ACC112 (cell line): Measurements from ENCODE around the gene SLC35B2.

ENCODE experiments used
- H2AFZ ChIP-seq: fragments of 200-600 bp; sonication (generic); one replicate; pipeline ENCODE4 v1.6.0; 2017; ENCODE audit warnings: antibody characterized with exemption, low read length; ENCODE audit not compliant: unreplicated experiment
- H3K27ac ChIP-seq: fragments of 200-600 bp; sonication (generic); 2 replicates; pipeline ENCODE4 v1.5.1; 2014; ENCODE audit warnings: low read depth, mild to moderate bottlenecking, antibody characterized with exemption, low read length, moderate library complexity
- H3K27me3 ChIP-seq: fragments of 200-600 bp; sonication (generic); 2 replicates; pipeline ENCODE4 v1.6.1; 2014; ENCODE audit warnings: mild to moderate bottlenecking, antibody characterized with exemption, low read length, moderate library complexity, mixed read lengths; ENCODE audit not compliant: insufficient read depth
- H3K36me3 ChIP-seq: fragments of 200-600 bp; sonication (generic); 2 replicates; pipeline ENCODE4 v1.6.1; 2016; ENCODE audit warnings: mild to moderate bottlenecking, antibody characterized with exemption, low read length, moderate library complexity, mixed read lengths; ENCODE audit not compliant: insufficient read depth
- H3K4me1 ChIP-seq: fragments of 200-600 bp; sonication (generic); one replicate; pipeline ENCODE4 v1.6.1; 2016; ENCODE audit warnings: low read length, mixed read lengths; ENCODE audit not compliant: insufficient read depth, unreplicated experiment, control insufficient read depth
- H3K4me3 ChIP-seq: fragments of 200-600 bp; sonication (generic); 2 replicates; pipeline ENCODE4 v1.5.1; 2014; ENCODE audit warnings: mild to moderate bottlenecking, low read depth, low read length
- H3K79me2 ChIP-seq: fragments of 200-600 bp; sonication (generic); one replicate; pipeline ENCODE4 v1.6.0; 2016; ENCODE audit warnings: low read length; ENCODE audit not compliant: control insufficient read depth, unreplicated experiment, insufficient read depth

Gene SLC35B2

DNA sequence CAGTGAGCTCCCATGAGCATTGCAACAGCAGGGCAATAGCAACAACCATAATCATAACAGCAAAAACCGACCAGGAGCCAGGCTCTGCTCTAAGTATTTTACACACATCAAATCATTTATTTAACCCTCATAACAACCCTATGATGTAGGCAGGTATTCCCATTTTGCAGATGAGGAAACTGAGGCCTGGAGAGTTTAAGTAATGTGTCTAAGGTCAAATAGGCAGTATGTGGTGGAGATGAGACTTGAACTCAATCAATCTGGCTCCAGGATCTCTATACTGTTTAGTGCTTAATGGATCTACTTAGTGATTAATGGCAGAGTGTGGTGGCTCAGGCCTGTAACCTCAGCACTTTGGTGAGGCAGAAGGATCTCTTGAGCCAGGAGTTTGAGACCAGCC, 16.3 kb upstream of the SLC35B2 start:
- Histone ChIP-seq H3K36me3 (no peaks in the 10 kb centered on the region), H3K4me3 (no peak overlapping the region), H3K27ac (no peak overlapping the region), H3K4me1 (peaks cover under 1% of the 10 kb centered on the region), H2AFZ (no peak overlapping the region), H3K27me3 (peaks cover 75% of the 10 kb centered on the region), H3K79me2 (no peaks in the 10 kb centered on the region)

DNA sequence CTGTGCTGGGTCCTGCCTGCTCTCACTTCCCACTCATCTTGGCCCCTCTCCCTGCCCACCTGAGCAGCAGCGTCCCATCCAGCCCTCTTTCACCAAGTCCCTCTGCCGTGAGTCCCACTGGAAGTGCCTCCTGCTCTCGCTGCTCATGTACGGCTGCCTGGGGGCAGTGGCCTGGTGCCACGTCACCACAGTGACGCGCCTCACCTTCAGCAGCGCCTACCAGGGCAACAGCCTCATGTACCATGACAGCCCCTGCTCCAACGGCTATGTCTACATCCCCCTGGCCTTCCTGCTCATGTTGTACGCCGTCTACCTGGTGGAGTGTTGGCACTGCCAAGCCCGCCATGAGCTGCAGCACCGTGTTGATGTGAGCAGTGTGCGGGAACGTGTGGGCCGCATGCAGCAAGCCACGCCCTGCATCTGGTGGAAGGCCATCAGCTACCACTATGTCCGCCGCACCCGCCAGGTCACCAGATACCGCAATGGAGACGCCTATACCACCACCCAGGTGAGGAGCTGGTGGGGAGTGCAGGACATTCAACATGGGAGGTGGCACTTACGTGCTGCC, 15.8 kb upstream of the SLC35B2 start:
- Histone ChIP-seq H3K36me3 (no peaks in the 10 kb centered on the region), H3K4me1 (no peaks in the 10 kb centered on the region), H3K4me3 (no peak overlapping the region), H3K79me2 (no peaks in the 10 kb centered on the region), H3K27ac (no peak overlapping the region), H3K27me3 (peaks cover 80% of the 10 kb centered on the region), H2AFZ (no peak overlapping the region)

DNA sequence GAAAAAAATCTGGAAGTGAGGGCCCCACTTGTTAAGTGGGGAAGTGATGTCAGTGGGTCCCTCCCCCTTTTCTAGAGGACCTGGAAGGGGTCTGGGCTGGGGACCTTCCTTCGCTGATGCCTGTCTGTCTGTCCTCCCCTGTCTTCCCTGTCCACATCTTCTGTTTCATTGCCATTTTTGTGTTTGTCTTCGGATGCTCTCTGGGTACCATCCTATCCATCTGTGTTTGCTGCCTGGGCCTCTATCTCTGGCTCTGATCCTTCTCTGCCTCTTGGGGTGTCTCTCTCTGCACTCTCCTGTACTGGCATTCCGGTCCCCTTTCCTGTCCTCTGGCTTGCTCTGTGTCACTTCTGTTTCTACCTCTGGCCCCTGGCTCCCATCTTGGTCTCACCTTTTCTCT, 15.2 kb upstream of the SLC35B2 start:
- Histone ChIP-seq H3K27ac (no peak overlapping the region), H3K4me1 (no peaks in the 10 kb centered on the region), H3K4me3 (no peak overlapping the region), H3K36me3 (no peaks in the 10 kb centered on the region), H3K27me3 (peaks cover 80% of the 10 kb centered on the region), H2AFZ (no peak overlapping the region), H3K79me2 (no peaks in the 10 kb centered on the region)

- Histone ChIP-seq H3K27me3 (peaks cover 74% of the 10 kb centered on the region), H3K4me1 (no peaks in the 10 kb centered on the region)
These were observed 14.6 kb upstream of the SLC35B2 start for GRCh38 chr6:44271914-44272313.

GRCh38 chr6:44271406-44271723, 14.0 kb upstream of the SLC35B2 start:
- Histone ChIP-seq H3K4me1 (no peaks in the 10 kb centered on the region), H2AFZ (no peak overlapping the region), H3K27ac (no peak overlapping the region), H3K36me3 (no peaks in the 10 kb centered on the region), H3K27me3 (peaks cover 68% of the 10 kb centered on the region), H3K79me2 (no peaks in the 10 kb centered on the region), H3K4me3 (no peak overlapping the region)

More at GRCh38 chr6:44271914-44272313, 14.6 kb upstream of the SLC35B2 start:
- Histone ChIP-seq H3K27ac (no peak overlapping the region), H3K79me2 (no peaks in the 10 kb centered on the region), H3K36me3 (no peaks in the 10 kb centered on the region), H2AFZ (no peak overlapping the region), H3K4me3 (no peak overlapping the region)

DNA sequence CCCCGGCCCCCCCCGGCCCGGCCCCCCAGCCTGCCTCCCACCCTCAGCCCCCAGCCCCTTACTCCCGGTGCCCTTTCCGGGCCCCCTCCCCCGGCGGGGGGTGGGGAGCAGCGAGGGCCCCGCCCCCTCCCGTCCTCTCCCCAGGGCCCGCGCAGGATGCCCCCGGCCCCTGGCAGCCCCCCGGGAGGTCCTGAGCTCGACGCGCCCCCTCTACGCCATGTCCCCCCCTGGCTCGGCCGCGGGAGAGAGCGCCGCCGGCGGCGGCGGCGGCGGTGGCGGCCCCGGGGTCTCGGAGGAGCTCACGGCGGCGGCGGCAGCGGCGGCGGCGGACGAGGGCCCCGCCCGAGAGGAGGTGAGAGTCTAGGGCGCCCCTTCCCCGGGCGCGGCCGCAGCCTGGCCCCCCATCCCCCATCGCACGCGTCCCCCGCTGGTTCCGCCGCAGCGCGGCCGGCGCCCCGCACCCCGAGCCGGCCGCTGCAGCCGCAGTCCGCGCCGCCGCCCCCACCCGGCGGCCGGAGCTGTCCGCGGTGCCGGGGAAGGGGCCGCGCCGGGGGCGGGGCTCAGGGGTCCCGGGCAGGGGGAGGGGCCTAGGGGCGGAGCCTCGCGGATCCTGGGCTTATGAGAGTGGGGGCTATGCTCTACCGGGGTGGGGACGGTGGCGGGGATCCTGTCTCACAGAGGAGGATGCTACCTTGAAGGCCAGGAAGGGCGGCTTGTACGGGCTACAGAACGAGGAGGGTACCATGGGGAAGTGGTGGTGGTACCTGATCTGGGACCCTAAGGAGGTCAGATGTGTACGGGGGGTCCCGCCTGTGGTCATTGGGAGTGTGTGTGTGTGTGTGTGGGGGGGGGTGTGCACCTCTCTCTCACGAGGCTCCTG, 13.4 kb upstream of the SLC35B2 start:
- no peak overlapping the region for H3K27ac ChIP-seq
- H3K4me3 ChIP-seq: no peak overlapping the region
- H3K79me2 ChIP-seq: no peaks in the 10 kb centered on the region
- H3K27me3 ChIP-seq: peaks cover 62% of the 10 kb centered on the region
- no peaks in the 10 kb centered on the region for H3K36me3 ChIP-seq
- no peak overlapping the region for H2AFZ ChIP-seq
- H3K4me1 ChIP-seq: no peaks in the 10 kb centered on the region

- Histone ChIP-seq H3K79me2 (no peaks in the 10 kb centered on the region), H3K4me3 (no peak within 1 kb of the TSS), H3K27ac (no peak within 1 kb of the TSS), H2AFZ (no peak within 1 kb of the TSS), H3K4me1 (no peaks in the 10 kb centered on the region), H3K36me3 (no peaks in the 10 kb centered on the region), H3K27me3 (peaks cover 55% of the 10 kb centered on the region)
These were observed 12.7 kb upstream of the SLC35B2 start, which contains the start of gene TMEM151B for GRCh38 chr6:44269921-44270525. TSS of gene TMEM151B (plus strand) at chr6:44270450. CDS start at chr6:44270743, 293 bp downstream.

- Histone ChIP-seq H3K27me3 (peaks cover 54% of the 10 kb centered on the region), H3K27ac (no peak overlapping the region)
These were observed 12.0 kb upstream of the SLC35B2 start for GRCh38 chr6:44269178-44269920.

DNA sequence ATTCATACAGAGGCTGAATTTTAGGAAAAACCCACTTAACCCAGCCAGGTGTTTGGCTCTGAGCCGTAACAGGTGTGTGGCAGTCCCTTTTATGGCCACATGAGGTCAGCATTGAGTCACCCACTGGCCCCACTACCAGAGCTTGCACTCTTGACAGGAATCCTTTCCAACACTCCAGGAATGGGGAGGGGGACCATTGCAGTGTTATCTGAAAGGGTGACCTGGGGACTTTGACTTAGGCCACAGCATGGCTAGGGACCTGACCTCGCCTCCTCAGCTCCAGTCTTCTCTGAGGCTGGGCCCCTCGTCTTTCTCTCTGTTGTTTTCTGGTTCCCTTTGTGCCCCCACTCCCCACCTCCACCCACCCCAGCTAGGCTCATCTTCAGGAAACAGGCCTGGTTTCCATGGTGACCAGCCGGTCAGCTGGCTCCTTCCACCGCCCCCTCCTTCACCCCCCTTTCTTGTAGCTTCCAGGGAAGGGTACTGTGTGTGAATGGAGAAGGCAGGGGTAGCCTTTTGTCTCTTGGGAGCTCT, 10.8 kb upstream of the SLC35B2 start:
- Histone ChIP-seq H3K4me1 (peaks cover under 1% of the 10 kb centered on the region), H2AFZ (no peak overlapping the region), H3K27me3 (peaks cover 44% of the 10 kb centered on the region), H3K79me2 (peaks cover 12% of the 10 kb centered on the region), H3K36me3 (no peaks in the 10 kb centered on the region), H3K27ac (no peak overlapping the region), H3K4me3 (no peak overlapping the region)

More at GRCh38 chr6:44269178-44269920, 12.0 kb upstream of the SLC35B2 start:
- no peaks in the 10 kb centered on the region for H3K36me3 ChIP-seq
- peaks cover 4% of the 10 kb centered on the region for H3K79me2 ChIP-seq
- no peaks in the 10 kb centered on the region for H3K4me1 ChIP-seq
- no peak overlapping the region for H2AFZ ChIP-seq
- H3K4me3 ChIP-seq: no peak overlapping the region

DNA sequence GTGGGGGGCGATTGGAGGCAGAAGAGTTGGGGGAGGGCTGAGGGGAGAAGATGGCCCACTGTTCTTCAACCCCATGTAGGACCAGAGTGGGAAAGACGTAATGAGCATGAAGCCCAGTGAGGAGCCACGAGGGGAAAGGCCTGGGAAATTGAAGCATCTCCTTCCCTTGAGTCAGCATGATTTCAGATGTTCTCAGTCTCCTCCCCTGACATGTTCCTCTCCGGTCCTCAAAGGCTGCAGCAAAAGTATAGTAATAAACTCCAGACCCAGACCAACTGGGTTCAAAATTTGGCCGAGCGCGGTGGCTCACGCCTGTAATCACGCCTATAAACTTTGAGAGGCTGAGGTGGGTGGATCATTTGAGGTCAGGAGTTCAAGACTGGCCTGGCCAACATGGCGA, 9.9 kb upstream of the SLC35B2 start:
- H3K27ac ChIP-seq: no peak overlapping the region
- H3K4me3 ChIP-seq: no peak overlapping the region
- peaks cover 35% of the 10 kb centered on the region for H3K27me3 ChIP-seq
- peaks cover 9% of the 10 kb centered on the region for H3K4me1 ChIP-seq
- no peaks in the 10 kb centered on the region for H3K36me3 ChIP-seq
- peaks cover 12% of the 10 kb centered on the region for H3K79me2 ChIP-seq
- no peak overlapping the region for H2AFZ ChIP-seq
